ENCODE measurements around the gene NOS1AP.

- TF ChIP-seq GATA2 (IDR thresholded peaks at IDR 0.05; ENCODE audit: low read depth, low read length) (no peak), GATA3 (IDR thresholded peaks at IDR 0.05; ENCODE audit: low read depth, low read length) (no peak)
Observed at GRCh38 chr1:162197041-162197531, 127.6 kb downstream of the NOS1AP start.
